HepG2 (cell line): ENCODE measurements around the gene ASB16. TPM values are rescaled to one million over a fixed set of nuclear protein-coding genes. Genes with fewer than 3 reads are reported as not detected.
A peak's percentile ranks its signal among the peaks of the same experiment; 100 is the strongest.

Source experiments
- ATAC-seq: fragments of 200-7000 bp; cut with Tn5 transposase; 3 replicates; pipeline ENCODE4 v1.9.1; 2020; ENCODE audit warnings: mild to moderate bottlenecking, moderate library complexity
- BruUV-seq: library from RNA; stranded (reverse); fragments of 400-500 nt; replicated peaks from 2 replicates; lab custom pipeline; 2021; lab: Mats Ljungman, UMichigan
- CTCF ChIA-PET: fragments of 300-600 bp; formaldehyde crosslinking; extraction: SDS; loops from one replicate; lab custom pipeline; 2021; ENCODE audit warnings: low total read pairs, inconsistent platforms, low intra/inter-chr PET ratio; lab: Yijun Ruan, JAX
- POLR2A ChIA-PET: fragments of 350-600 bp; sonication (Branson Sonifier 250); formaldehyde crosslinking; loops from one replicate; lab custom pipeline; 2020; ENCODE audit warnings: antibody characterized with exemption, inconsistent platforms; lab: Yijun Ruan, JAX
- DNase-seq: peaks from one replicate; pipeline ENCODE4 v3.0.0-alpha.2; 2015; ENCODE audit warnings: low spot score
- FAIRE-seq: peaks from 3 replicates; lab custom pipeline; 2011; peaks lifted over from hg19 to GRCh38; lab: Jason Lieb, UNC
- H2AFZ ChIP-seq: one replicate; pipeline ENCODE4 v1.6.1; 2011; ENCODE audit warnings: low read length, inconsistent platforms
- H3K27ac ChIP-seq: fragments of 300-600 bp; 3 replicates; pipeline ENCODE4 v1.8.0; 2011; ENCODE audit warnings: mixed run types, mild to moderate bottlenecking, mixed read lengths, low read length, inconsistent platforms; ENCODE audit not compliant: insufficient read depth; ENCODE audit errors: extremely low read length
- H3K27me3 ChIP-seq, 2 experiments: fragments of 200-600 bp in 1 of 2; 2 replicates in 1 of 2; 3 replicates in 1 of 2; pipeline versions ENCODE4 v1.6.0 to v1.8.0; 2011; ENCODE audit warnings: low read length in 2 of 2, mild to moderate bottlenecking in 2 of 2, moderate library complexity in 2 of 2, inconsistent platforms in 1 of 2; ENCODE audit not compliant: insufficient read depth in 2 of 2, control insufficient read depth in 1 of 2
- H3K36me3 ChIP-seq, 2 experiments: fragments of 200-600 bp in 1 of 2; replicated peaks in 1 of 2; 2 replicates in 1 of 2; 3 replicates in 1 of 2; pipeline versions ENCODE4 v1.5.1 to v1.8.0; 2011; ENCODE audit warnings: low read length in 2 of 2, inconsistent platforms in 1 of 2; ENCODE audit not compliant: insufficient read depth in 2 of 2, control insufficient read depth in 1 of 2
- H3K4me1 ChIP-seq: 2 replicates; pipeline ENCODE4 v1.5.1; 2012; ENCODE audit warnings: low read length, inconsistent platforms; ENCODE audit not compliant: insufficient read depth
- H3K4me2 ChIP-seq: 2 replicates; pipeline ENCODE4 v1.6.0; 2011; ENCODE audit warnings: low read depth, low read length, inconsistent platforms
- H3K4me3 ChIP-seq, 3 experiments: fragments of 200-600 bp in 1 of 3; sonication (generic), shearing (Covaris generic) in 1 of 3; replicated peaks in 1 of 3; 2 replicates each; pipeline ENCODE4 v1.5.1; 2011 to 2016; ENCODE audit warnings: low read length in 3 of 3, inconsistent platforms in 2 of 3, low read depth in 2 of 3, mild to moderate bottlenecking in 2 of 3, control low read depth in 1 of 3, mixed read lengths in 1 of 3; ENCODE audit not compliant: insufficient read depth in 1 of 3
- H3K79me2 ChIP-seq: one replicate; pipeline ENCODE4 v1.6.1; 2011; ENCODE audit warnings: low read length, inconsistent platforms; ENCODE audit not compliant: insufficient read depth
- H3K9ac ChIP-seq: 2 replicates; pipeline ENCODE4 v1.6.0; 2011; ENCODE audit warnings: mild to moderate bottlenecking, low read depth, low read length, inconsistent platforms; ENCODE audit not compliant: insufficient read depth
- H3K9me3 ChIP-seq: 2 replicates; pipeline ENCODE4 v1.5.1; 2012; ENCODE audit warnings: mild to moderate bottlenecking, low read length
- H4K20me1 ChIP-seq: 2 replicates; pipeline ENCODE4 v1.6.0; 2011; ENCODE audit warnings: inconsistent platforms, mild to moderate bottlenecking, low read length, moderate library complexity; ENCODE audit not compliant: insufficient read depth
- BRCA1 ChIP-seq: sonication (generic); formaldehyde crosslinking; IDR thresholded peaks from 2 replicates; pipeline ENCODE4 v1.4.0; 2020; ENCODE audit warnings: missing genetic modification reagents
- HMG20A ChIP-seq: IDR thresholded peaks from 2 replicates; pipeline ENCODE4 v1.6.1; 2016; ENCODE audit warnings: borderline replicate concordance
- MAFG ChIP-seq: sonication (generic); formaldehyde crosslinking; IDR thresholded peaks from 2 replicates; pipeline ENCODE4 v1.5.1; 2020; ENCODE audit warnings: mild to moderate bottlenecking, missing genetic modification reagents
- MBD4 ChIP-seq: IDR thresholded peaks from 2 replicates; pipeline ENCODE4 v1.6.1; 2012; ENCODE audit warnings: low read length, inconsistent platforms, borderline replicate concordance
- POLR2G ChIP-seq: fragments of 200-400 bp; formaldehyde crosslinking; IDR thresholded peaks from 2 replicates; pipeline ENCODE4 v1.6.1; 2018; ENCODE audit warnings: mild to moderate bottlenecking, low read depth, low read length, moderate library complexity
- YEATS2 ChIP-seq: sonication (generic); formaldehyde crosslinking; IDR thresholded peaks from 2 replicates; pipeline ENCODE4 v1.4.0; 2020; ENCODE audit warnings: missing genetic modification reagents, borderline replicate concordance
- ZKSCAN8 ChIP-seq: IDR thresholded peaks from 2 replicates; pipeline ENCODE4 v1.6.1; 2016; ENCODE audit warnings: borderline replicate concordance, missing genetic modification reagents, missing compliant biosample characterization
- ZNF296 ChIP-seq: sonication (generic); formaldehyde crosslinking; conservative IDR thresholded peaks from 2 replicates; pipeline ENCODE4 v1.5.0; 2020; ENCODE audit warnings: mild to moderate bottlenecking, missing genetic modification reagents
- ZNF878 ChIP-seq: sonication (generic); formaldehyde crosslinking; IDR thresholded peaks from 2 replicates; pipeline ENCODE4 v1.8.1; 2023; ENCODE audit warnings: mild to moderate bottlenecking, missing genetic modification reagents, moderate library complexity
- WGBS: methylation state at CpG from one replicate; pipeline ENCODE4 v1.1.6; 2017; ENCODE audit warnings: low lambda C conversion rate; 5-methylcytosine and 5-hydroxymethylcytosine counted together
- in situ Hi-C: cut with HindIII; loops from 2 replicates; pipeline ENCODE4 v1.10.0; 2017; ENCODE audit warnings: low pct_unique_long_range_greater_than_20kb; ENCODE audit not compliant: extremely low pct_ligation_motif_present
- intact Hi-C: fragments of 100-400 bp; cut with micrococcal nuclease; formaldehyde crosslinking; loops from one replicate; pipeline ENCODE4 v1.10.0; 2022; ENCODE audit not compliant: unreplicated experiment
- polyA plus RNA-seq, 8 experiments: library from polyadenylated mRNA; depleted of rRNA in 3 of 8; stranded (reverse) in 7 of 8; unstranded in 1 of 8; fragments of >200 nt; fragmentation: Illumina TruSeq in 4 of 8; extraction: Trizol in 4 of 8; gene quantifications; 2 replicates each; pipeline versions ENCODE4 v1.2.1 to v1.2.3, GENCODE V29; 2011 to 2016; ENCODE audit warnings: low read depth in 4 of 8, missing spikeins in 1 of 8, mixed read lengths in 1 of 8; ENCODE audit not compliant: insufficient read depth in 1 of 8
- total RNA-seq, 5 experiments: library from RNA; depleted of rRNA; stranded (reverse); fragments of >200 nt; fragmentation: Illumina TruSeq; extraction: Trizol; gene quantifications; 2 replicates each; pipeline ENCODE4 v1.2.3, GENCODE V29; 2016; ENCODE audit warnings: low read depth in 1 of 5
- TF ChIP-seq, protein P1 (sequence below): sonication (generic); formaldehyde crosslinking; IDR thresholded peaks from one replicate; pipeline ENCODE4 v1.5.1; 2020; ENCODE audit warnings: mild to moderate bottlenecking, missing genetic modification reagents; ENCODE audit errors: not compliant biosample characterization
- TF ChIP-seq, protein P2 (sequence below): sonication (generic); formaldehyde crosslinking; IDR thresholded peaks from 2 replicates; pipeline ENCODE4 v1.5.0; 2020; ENCODE audit warnings: missing genetic modification reagents

ASB16 gene
- total and polyA plus RNA-seq, 2 of the 13 experiments (the other 11 are each of a cell fraction or from before 2014, with no cell fraction given) = 0.07 TPM; not detected in 1

DNA sequence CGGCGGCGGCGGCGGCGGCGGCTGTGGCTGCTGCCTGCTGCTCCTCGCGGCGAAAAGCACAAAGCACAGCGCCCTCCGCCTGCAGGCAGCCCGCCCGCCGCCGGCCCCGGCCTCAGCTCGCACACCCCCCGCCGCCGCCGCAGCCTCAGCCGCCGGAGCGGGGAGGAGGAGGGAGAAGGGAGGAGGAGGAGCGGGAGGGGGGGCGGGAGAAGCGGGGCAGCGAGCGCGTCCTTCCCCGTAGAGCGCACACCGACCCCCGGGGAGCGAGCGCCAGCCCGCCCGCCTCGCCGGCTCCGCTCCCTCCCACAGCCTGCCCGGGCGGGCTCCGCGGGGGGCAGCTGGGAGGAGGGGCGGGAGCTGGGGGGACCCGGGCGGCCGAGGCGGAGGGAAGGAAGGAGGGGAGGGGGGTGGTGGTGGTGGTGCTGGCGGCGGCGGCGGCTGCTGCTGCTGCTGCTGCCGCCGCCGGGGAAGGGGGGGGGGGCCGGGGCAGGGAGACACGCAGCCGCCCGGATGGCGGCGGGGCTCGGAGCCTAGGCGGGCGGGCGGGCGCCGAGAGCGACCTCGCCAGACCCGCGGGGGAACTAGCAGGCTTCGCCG is 49.2 kb downstream of the ASB16 start, which contains the start of gene UBTF (continued):
- 0 out of 2 replicates have a peak, but pooled peaks have one; percentile 41 for TF ChIP-seq ZNF878
- TF ChIP-seq, all 625 proteins: peak for 13

DNA sequence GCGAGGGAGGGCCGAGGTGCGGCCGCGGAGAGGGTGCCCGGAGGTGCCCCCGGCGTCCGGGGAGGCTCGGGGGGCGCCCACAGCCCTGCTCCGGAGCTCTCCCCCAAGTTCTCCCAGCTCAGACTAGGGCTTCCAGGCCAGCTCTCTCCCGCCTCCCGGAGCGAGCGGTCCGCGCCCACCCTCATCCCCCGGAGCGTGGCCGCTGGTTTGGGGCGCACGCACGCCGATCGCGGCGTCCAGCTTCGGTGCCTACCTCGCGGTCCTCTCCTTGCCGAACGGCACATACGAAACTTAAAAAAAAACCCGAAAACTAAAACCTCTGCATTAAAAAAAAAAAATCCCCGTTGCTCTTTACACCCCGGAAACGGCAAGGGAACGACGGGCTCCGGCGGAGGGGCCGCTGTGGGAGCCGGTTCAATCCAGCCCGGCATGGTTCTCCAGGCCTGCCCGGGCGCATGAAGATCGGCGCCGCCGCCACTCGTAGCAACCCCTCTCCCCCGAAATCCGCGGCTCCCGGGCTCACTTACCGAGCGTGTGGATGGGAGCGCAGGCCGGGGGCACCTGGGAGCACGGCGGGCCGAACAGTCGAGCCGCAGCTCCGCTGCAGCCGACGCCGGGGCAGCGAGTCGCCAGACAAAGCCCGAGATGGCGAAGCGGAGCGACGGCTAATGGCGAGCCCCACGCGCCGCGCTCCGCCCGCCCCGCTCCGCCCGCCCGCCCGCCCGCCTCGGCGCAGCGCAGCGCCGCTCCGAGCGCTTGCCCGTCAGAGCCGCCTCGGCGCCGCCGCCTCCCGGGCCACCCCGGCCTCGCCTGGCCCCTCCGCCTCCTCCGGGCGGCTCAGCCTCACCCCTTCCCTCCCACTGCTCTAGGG is 49.9 kb downstream of the ASB16 start:
- under 1% methylated on average over 61 of the region's 108 CpGs for WGBS
- TF ChIP-seq ZNF296 (CRISPR knock-in tag) (no peak), YEATS2 (no peak), ZKSCAN8 (0 out of 2 replicates have a peak, but pooled peaks have one; percentile 42), MBD4 (no peak), MAFG (CRISPR knock-in tag) (no peak), BRCA1 (CRISPR knock-in tag) (no peak), POLR2G (peak; percentile 64), HMG20A (CRISPR knock-in tag) (no peak)
- TF ChIP-seq, protein P1, sequence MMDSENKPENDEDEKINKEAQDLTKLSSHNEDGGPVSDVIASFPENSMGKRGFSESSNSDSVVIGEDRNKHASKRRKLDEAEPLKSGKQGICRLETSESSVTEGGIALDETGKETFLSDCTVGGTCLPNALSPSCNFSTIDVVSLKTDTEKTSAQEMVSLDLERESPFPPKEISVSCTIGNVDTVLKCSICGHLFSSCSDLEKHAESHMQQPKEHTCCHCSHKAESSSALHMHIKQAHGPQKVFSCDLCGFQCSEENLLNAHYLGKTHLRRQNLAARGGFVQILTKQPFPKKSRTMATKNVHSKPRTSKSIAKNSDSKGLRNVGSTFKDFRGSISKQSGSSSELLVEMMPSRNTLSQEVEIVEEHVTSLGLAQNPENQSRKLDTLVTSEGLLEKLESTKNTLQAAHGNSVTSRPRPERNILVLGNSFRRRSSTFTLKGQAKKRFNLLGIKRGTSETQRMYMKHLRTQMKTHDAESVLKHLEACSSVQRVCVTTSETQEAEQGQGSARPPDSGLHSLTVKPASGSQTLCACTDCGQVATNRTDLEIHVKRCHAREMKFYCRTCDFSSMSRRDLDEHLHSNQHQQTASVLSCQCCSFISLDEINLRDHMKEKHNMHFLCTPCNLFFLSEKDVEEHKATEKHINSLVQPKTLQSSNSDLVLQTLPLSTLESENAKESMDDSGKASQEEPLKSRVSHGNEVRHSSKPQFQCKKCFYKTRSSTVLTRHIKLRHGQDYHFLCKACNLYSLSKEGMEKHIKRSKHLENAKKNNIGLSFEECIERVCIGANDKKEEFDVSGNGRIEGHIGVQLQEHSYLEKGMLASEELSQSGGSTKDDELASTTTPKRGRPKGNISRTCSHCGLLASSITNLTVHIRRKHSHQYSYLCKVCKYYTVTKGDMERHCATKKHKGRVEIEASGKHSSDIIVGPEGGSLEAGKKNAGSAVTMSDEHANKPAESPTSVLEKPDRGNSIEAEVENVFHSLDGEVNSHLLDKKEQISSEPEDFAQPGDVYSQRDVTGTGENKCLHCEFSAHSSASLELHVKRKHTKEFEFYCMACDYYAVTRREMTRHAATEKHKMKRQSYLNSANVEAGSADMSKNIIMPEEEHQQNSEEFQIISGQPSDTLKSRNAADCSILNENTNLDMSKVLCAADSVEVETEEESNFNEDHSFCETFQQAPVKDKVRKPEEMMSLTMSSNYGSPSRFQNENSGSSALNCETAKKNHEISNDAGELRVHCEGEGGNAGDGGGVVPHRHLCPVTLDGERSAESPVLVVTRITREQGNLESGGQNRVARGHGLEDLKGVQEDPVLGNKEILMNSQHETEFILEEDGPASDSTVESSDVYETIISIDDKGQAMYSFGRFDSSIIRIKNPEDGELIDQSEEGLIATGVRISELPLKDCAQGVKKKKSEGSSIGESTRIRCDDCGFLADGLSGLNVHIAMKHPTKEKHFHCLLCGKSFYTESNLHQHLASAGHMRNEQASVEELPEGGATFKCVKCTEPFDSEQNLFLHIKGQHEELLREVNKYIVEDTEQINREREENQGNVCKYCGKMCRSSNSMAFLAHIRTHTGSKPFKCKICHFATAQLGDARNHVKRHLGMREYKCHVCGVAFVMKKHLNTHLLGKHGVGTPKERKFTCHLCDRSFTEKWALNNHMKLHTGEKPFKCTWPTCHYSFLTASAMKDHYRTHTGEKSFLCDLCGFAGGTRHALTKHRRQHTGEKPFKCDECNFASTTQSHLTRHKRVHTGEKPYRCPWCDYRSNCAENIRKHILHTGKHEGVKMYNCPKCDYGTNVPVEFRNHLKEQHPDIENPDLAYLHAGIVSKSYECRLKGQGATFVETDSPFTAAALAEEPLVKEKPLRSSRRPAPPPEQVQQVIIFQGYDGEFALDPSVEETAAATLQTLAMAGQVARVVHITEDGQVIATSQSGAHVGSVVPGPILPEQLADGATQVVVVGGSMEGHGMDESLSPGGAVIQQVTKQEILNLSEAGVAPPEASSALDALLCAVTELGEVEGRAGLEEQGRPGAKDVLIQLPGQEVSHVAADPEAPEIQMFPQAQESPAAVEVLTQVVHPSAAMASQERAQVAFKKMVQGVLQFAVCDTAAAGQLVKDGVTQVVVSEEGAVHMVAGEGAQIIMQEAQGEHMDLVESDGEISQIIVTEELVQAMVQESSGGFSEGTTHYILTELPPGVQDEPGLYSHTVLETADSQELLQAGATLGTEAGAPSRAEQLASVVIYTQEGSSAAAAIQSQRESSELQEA = no peak
- TF ChIP-seq, protein P2, sequence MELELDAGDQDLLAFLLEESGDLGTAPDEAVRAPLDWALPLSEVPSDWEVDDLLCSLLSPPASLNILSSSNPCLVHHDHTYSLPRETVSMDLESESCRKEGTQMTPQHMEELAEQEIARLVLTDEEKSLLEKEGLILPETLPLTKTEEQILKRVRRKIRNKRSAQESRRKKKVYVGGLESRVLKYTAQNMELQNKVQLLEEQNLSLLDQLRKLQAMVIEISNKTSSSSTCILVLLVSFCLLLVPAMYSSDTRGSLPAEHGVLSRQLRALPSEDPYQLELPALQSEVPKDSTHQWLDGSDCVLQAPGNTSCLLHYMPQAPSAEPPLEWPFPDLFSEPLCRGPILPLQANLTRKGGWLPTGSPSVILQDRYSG (CRISPR knock-in tag) = peak; percentile 89

More for the DNA sequence above, 49.9 kb downstream of the ASB16 start:
- in situ Hi-C loops (loop anchor here (5.0 kb wide), 1 partner anchor 107 kb away; no protein-coding TSS in a partner anchor), intact Hi-C loops (no loop called here)
- no peaks in the 10 kb centered on the region for H3K9me3 ChIP-seq
- peaks cover 34% of the 10 kb centered on the region for H3K4me1 ChIP-seq
- H4K20me1 ChIP-seq = no peaks in the 10 kb centered on the region; the same call in 1 of the 2 replicates
- ATAC-seq = peak; percentile 12
- H3K27ac ChIP-seq = peak overlapping the region; percentile 89
- ChIA-PET CTCF (no interaction called here), POLR2A (interaction anchor here (0.7 to 3.9 kb wide), 19 partner anchors 14 to 283 kb away, joined by 3 to 25 read pairs (median 4); partner anchors contain the start of genes ATXN7L3, FAM171A2, G6PC3 and GPATCH8)
- peaks cover 12 to 16% of the 10 kb centered on the region in 2 experiments for H3K36me3 ChIP-seq
- peak overlapping the region; percentile 90 for H3K9ac ChIP-seq
- BruUV-seq = TSS peak; percentile 49
- peak overlapping the region; percentile 95 for H3K4me2 ChIP-seq
- no peak for DNase-seq
- no peak overlapping the region for H2AFZ ChIP-seq
- no peak for FAIRE-seq
- peak overlapping the region; percentile 88 to 99 (median 98) for H3K4me3 ChIP-seq
- H3K79me2 ChIP-seq = peaks cover 28% of the 10 kb centered on the region
- no peaks in the 10 kb centered on the region; a peak in 1 of 5 replicates for H3K27me3 ChIP-seq
